ENCODE measurements around the gene USP11.

USP11 gene

DNA sequence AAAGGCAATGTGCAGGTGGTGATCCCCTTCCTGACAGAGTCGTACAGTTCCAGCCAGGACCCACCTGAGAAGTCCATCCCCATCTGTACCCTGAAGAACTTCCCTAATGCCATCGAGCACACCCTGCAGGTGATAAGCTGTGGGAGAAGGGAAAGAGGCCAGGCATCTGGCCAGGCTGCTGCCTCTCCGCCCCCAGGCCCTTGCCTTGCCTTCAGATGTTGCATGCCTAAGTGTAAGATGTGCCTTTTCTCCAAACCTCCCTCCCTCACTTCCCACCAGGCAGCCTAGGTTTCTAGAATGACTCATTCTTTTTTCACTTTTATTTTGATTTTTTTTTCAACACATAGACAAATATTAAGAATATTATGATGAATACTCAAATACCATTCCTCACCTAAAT lies 26.5 kb upstream of the USP11 start:
- no peak for DNase-seq

DNA sequence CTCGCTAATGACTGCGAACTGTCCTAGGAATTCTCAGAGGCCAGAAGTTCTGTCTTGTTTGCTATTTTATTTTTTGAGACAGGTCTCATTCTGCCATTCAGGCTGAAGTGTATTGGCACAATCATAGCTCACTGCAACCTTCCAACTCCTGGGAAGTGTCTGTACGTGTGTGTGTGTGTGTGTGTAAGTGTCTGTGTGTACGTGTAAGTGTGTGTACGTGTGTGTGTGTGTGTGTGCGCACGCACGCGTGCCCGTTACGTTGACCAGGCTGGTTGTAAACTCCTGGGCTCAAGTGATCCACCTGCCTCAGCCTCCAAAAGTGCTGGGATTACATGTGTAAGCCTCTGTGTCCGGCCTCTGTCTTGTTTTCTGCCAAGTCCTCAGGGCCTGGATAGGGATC lies 24.7 kb upstream of the USP11 start:
- DNase-seq: no peak

DNA sequence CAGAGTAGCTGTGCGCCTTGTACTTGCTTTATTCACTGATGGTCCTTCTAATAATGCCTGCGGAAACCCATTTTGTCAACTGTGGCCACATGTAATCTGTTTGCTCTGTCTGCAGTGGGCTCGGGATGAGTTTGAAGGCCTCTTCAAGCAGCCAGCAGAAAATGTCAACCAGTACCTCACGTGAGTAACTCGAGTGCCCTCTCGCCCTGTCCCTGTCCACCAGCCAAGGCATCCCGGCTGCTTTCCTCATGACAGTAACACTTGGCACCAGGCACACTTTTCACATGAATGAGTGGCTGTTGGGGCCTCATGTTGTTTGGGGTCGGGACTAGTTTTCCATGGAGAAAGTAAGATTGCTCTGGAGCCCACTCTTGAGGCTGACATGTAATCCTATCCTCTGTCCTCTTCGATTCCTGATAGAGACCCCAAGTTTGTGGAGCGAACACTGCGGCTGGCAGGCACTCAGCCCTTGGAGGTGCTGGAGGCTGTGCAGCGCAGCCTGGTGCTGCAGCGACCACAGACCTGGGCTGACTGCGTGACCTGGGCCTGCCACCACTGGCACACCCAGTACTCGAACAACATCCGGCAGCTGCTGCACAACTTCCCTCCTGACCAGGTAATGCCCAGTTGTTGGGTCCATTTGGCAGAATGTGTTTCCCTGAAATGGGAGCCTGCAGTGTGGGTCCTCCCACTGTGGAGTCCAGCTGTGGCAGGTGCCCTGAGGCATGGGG lies 23.1 kb upstream of the USP11 start:
- DNase-seq: no peak

DNA sequence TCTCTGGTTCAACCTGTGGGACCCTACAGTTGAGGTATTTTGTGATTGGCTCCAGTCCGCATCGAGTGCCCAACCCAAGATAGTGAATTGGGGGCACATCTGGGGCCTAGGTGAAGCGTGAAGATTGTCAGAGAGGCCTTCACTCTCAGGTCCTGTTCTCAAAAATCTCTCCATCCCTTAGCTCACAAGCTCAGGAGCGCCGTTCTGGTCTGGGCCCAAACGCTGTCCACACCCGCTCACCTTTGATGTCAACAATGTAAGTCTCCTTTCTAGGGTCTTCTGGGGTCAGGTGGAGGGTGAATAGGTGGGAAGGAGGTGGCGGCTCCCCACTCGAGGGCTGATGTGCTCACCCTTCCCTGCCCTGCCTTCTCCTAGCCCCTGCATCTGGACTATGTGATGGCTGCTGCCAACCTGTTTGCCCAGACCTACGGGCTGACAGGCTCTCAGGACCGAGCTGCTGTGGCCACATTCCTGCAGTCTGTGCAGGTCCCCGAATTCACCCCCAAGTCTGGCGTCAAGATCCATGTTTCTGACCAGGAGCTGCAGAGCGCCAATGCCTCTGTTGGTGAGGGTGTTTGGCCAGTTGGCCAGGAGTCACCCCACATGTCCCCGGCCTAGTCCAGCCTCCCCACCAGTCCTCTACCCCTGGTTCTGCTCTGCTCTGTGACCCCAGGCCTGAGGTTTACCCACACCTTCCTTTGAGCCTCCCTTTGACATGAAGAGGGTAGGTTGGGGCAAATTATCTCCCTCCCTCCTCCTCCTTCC lies 22.0 kb upstream of the USP11 start:
- DNase-seq: no peak

DNA sequence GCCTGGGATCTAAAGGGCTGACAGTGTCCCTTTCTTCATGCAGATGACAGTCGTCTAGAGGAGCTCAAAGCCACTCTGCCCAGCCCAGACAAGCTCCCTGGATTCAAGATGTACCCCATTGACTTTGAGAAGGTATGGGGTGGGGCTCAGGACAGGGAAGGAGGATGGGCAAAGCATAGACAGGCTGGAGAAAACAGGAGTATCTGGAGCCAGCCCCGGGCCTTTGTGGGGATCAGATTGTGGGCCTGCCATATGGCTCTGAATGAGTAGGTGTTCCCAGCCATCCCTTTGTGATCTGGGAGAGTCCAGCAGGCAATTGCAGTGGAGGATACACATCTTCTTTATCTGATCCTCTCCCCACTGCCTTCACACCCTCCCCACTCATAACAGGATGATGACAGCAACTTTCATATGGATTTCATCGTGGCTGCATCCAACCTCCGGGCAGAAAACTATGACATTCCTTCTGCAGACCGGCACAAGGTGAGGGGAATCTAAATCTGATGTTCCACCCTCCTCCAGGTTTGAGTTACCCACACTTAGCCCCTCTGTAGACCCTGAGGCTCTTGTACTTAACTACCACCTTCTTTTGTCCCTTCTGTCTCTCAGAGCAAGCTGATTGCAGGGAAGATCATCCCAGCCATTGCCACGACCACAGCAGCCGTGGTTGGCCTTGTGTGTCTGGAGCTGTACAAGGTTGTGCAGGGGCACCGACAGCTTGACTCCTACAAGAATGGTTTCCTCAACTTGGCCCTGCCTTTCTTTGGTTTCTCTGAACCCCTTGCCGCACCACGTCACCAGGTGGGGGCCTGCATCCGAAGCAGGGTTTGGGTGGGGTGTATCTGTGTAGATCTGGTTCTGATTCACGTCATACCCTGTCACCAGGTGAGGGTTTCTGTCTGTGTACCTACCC lies 20.2 kb upstream of the USP11 start:
- DNase-seq: no peak

DNA sequence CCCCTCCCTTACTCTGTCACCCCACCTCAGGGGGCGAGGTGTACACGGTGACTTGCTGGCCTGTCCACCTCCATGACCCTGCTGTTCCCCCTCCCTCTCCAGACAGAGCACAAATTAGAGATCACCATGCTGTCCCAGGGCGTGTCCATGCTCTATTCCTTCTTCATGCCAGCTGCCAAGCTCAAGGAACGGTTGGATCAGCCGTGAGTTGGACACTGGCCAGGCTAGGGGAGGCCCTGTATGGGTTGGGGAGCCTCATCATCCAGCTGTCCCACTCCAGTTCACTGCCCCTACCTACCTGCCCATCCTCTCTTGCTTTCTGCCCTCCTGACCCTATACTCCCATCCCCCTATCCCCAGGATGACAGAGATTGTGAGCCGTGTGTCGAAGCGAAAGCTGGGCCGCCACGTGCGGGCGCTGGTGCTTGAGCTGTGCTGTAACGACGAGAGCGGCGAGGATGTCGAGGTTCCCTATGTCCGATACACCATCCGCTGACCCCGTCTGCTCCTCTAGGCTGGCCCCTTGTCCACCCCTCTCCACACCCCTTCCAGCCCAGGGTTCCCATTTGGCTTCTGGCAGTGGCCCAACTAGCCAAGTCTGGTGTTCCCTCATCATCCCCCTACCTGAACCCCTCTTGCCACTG lies 18.3 kb upstream of the USP11 start:
- DNase-seq: no peak

DNA sequence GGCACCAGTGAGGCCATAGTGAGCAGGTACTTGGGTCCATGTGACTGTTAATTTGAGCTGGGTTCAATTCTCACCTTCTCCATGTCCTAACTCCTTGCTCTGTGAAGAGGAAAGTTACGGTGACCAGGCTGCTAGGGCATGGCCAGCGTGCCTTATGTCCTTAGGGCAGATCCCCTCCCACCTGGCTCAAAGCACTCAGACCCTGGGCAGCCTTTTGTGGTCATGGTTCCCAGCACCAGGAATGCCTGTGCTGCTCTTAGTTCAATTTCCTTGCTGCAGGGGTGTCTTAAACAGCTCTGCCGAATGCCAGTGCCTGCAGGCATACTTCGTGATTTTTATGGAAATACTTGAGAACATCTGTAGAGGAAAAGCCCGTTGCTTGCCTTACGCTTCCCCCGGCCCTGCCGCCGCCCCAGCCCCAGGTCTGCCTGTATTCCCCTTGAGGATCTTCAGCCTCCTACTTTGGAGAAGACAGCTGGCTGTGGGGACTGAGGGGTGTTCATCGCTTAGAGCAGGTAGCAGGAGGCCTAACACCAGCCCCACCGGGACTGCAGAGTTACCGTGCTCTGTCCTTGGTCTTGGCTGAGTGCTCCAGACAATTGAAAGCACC lies 17.4 kb upstream of the USP11 start:
- DNase-seq: no peak

DNA sequence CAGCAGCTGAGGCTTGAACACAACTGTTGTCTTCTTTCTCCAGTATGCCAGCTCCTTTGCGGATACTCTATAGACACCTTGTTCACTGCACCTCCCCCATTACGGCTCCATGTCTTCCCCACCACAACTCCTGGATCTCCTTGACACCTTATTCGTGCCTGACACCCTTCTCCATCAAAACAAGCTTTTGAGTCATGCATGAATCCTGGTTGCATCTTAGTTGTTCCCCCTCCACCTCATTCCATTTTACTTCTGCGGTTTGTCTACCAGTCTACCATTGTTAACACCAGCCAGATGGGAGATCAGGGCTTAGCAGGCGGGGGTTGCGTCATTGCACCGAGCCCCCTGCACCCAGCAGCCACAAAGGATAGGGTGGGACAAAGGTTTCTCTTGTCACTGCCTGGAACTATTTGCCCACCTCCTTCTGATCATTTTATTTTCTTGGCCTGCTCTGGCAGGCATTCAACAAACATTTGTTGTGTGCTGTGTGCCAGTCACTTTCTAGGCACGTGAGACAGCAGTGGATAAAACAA lies 16.4 kb upstream of the USP11 start:
- no peak for DNase-seq

DNA sequence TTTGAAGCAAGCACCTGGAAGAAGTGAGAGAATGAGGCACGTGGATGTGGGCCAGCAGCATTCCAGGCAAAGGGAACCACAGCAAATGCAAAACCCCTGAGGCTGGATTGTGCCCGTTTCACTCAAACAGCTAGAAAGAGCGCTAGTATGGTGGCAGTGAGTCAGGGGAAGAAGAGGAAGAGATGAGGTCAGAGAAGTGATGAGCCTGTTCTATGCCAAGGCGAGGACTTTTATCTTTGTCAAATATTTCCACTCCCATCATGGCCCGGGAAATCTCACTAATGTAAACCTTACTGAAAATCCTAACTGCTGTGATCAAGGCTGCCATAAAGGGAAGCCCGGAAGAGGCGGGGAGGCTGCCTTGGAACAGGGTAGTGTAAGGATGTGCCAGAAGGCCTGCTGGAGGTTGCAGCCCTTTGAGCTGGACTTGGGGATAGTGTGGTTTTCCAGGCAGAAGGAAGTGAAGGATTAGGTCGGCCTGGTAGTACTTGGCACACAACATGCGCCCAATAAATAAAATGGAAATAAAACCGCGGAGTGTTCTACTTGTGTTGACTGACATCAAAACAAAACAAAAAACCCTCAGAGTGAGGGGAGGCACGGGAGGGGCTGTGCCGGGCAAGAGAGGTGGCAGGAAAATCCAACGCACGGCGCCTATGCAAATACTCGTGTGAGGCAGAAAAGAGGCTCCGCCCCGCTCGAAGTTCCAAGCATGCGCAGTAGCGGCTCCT lies 15.5 kb upstream of the USP11 start:
- DNase-seq: peak; percentile 33

DNA sequence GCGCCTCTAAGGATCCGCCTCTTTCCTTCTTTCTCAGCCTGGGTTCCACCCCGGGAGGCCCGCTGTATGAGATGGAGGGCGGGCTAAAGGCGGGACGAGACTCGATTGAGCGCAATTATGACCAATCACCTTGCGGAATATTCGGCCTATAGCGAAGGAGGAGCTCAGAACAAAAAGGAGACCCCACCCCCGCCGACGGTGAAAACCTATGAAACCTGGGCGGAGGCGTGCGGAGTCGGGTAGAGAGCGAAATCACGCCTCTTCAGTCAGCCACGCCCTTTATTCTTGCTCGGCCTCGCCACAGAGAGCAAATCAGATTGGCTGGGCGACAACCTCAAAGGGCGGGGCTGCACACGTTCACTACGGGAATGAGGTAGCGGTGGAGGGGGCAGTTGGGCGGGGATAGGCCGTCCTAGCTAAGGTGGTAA lies 14.9 kb upstream of the USP11 start:
- DNase-seq: peak; percentile 97

DNA sequence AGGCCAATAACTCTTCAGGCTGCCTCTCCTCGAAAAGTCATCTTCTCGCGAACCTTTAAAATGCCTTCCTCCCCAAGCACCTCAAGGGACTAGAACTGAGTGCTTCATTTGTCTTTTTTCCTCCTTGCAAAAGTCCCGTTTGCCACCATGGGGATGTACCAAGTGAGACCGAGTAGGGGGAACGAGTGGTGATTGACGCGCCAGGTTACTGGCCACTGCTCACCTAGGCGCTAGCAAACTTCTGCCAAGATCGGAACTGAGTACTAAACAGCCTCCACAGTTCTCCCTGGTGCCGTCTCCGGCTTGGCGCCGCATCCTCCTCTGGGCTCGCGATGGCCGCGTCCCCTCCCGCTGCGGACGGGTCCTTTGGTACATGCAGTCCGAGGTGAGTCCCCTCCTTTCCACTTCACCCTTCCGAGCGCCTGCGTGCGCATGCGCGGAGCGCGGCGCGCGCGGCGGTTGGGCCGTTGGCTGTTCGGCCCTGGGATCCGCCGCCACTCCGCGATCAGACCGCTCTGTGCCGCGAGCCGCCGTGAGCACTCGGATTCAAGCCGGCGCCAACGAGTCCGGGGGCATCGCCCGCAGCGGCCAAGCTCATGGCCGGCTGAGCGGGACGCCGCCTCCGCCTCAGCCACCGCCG lies 14.4 kb upstream of the USP11 start, which contains the start of gene CDK16:
CDK16 (plus strand) TSS at position 402 of the 640 bp plus-strand sequence. CDS start 4,877 bp downstream, outside the sequence.
- DNase-seq: peak; percentile 84

DNA sequence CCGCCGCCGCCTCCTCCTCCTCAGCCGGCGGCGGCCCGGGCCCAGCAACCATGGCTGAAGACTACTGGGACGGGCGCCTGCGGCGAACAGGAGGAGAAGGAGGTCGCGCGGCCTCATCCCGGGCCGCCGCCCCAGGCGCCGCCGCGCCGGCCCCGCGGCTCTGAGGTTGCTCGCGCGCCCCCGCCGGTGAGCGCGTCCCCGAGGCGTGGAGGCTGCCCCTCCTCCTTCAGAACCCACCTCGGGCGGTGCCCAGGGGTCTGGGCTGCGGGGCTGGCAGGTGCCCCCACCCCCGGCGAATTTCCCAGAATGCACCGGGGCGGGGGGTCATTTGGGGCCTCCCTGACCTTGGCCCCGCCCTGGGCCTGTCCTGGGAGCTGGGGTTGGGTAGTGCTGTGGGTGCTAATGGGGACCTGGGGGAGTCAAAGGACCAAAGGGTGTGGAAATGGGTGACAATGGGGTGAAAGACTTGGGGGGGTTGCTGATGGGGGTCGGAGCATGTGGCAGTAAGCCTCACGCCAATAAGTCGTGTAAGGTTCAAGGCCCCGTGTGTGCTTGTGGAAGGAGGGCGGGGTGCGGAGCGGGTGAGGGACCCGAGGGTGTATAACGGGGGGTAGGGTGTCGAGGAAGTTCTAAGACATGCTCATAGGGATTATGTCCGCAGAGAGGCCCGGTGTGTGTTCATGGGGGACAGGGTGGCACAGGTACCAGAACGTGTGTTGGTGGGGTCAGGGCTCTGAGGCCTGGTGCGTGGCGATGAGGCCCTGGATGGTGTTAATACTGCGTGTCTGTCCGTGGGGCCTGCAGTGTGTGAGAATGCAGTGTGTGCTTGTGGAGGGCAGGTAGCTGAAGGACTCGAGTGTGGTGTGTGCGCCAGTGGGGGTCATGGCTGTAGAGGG lies 13.6 kb upstream of the USP11 start:
- DNase-seq: peak; percentile 63

DNA sequence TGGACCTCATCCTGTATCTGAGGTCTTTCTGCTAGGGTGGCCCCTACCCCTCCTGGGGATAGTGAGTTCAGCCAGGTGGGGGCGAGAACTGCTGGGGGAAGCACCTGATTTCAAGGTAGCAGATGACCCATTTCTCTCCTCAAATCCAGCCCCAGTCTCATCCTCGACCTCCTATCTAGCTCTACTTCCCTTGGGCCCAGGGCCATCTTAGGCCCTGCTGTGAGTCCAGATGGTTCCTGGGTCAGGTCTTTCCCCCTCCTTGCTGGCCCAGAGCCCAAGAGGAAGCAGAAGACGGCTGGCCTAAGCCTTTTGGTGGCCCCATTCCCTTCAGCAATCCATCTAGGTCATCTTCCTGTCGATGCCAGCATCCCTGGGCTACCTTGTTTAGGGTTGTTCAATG lies 11.1 kb upstream of the USP11 start:
- DNase-seq: no peak

DNA sequence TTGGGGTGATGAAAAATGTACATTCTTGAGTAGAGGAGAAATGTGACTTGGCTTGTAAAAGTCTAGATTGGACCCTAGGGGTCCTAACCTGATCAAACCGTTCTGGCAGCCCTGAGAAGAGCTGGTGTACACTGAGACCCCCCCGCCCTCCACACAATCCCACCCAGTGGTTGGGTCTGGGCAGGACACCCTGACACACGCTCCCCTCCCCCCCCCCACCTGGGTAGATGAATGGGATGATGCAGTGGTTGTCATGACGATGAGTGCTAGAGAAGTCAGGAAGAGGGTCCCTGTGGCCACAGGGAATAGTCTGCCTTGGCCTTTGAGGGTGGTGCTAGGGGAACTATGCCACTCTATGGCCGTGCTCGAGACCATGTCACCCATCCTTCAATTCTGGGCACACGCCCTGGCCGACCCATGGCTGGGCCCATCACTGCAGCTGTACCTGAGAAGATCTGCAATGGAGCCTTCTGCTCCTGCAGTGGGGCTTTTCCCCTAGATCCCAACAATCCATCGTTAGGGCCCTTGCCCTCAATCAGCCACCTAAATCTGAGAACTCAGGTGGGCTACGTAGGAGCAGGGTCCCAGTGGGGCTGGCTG lies 10.0 kb upstream of the USP11 start:
- no peak for DNase-seq

DNA sequence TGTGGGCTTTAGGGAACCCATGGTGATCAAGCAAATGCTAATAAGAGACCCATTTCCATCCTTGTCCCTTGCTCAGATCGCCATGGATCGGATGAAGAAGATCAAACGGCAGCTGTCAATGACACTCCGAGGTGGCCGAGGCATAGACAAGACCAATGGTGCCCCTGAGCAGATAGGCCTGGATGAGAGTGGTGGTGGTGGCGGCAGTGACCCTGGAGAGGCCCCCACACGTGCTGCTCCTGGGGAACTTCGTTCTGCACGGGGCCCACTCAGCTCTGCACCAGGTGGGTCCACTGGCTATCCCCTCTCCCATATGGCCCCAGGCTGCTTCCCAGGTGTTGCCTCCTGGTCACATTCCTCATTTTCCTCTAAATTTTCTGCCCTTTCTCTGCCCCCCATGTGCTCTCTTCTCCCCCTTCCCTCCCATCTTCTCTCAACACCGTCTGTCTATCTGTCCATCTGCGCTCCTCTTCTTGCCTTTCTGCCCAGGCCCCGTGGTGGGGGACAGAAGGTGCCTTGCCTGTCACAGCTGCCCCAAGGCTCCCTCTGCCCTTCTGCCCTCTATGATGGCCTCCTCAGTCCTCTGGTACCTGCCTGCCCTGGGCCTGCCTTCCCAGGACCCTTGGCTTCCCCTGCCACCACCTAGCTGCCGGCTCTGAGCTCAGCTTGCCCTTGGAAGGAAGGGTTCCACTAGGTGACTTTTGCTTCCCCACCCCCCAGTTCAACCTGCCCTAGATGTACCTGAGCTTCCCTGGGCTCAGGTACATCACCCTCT lies 9.1 kb upstream of the USP11 start:
- no peak for DNase-seq

DNA sequence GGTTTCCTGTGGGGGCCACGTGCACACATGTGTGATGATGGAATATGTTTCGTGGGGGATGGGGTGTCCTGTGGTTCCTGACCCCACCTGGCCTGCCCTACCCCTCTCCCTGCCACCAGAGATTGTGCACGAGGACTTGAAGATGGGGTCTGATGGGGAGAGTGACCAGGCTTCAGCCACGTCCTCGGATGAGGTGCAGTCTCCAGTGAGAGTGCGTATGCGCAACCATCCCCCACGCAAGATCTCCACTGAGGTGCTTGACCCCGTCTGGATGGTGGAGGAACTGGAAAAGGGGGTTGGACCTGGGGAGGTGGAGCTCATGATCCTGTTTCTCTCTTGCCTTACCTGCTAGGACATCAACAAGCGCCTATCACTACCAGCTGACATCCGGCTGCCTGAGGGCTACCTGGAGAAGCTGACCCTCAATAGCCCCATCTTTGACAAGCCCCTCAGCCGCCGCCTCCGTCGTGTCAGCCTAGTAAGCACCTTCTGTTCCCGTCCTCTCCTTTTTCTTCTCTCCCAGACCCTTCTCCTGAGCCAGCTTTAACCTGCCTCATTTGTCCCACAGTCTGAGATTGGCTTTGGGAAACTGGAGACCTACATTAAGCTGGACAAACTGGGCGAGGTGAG lies 8.4 kb upstream of the USP11 start:
- no peak for DNase-seq

DNA sequence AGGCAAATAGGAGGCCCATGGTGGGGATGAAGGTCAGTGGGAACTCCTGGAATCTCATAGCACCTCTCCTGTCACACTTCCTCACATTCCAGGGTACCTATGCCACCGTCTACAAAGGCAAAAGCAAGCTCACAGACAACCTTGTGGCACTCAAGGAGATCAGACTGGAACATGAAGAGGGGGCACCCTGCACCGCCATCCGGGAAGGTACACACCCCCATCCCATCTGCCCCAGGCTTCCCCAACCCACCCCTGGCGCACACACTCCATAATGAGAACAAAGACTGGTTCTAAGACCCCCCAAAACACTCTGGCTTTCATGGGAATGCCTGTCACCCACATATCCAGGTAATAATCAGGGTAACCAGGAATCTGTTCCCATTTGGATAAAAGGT lies 7.9 kb upstream of the USP11 start:
- DNase-seq: no peak

DNA sequence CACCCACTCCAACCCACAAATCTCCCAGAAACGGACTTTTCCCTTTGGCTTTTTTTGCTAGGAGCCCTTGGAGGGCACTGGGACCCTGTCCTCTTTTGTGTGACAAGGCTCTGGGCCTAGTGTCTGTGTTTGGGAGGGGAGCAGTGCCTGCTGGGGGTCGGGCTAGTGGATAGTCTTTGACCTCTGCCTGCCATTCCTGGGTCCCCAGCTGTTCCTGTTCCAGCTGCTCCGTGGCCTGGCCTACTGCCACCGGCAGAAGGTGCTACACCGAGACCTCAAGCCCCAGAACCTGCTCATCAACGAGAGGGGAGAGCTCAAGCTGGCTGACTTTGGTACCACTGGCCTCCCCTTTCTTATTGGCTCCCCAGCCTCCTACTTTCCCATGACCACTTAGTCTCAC lies 6.7 kb upstream of the USP11 start:
- DNase-seq: no peak

All from CD4-positive, alpha-beta T cell treated with Interleukin-10 for 1 hour (primary cell).